ENCODE data around the gene RNF144A. TPM values are rescaled to one million over a fixed set of nuclear protein-coding genes. Genes with fewer than 3 reads are reported as not detected.

The RNF144A gene
- total and polyA plus RNA-seq, 2 donors (not counting 3 experiments of a cell fraction or from before 2014, with no cell fraction given): 9.7 to 28.8 TPM

- Histone ChIP-seq H3K79me2 (ENCODE audit: control insufficient read depth, insufficient read depth, low read length) (no peaks in the 10 kb centered on the region), H2AFZ (ENCODE audit: low read depth, low read length) (no peak overlapping the region), H3K27ac (ENCODE audit: insufficient read depth, low read depth, low read length) (no peak overlapping the region), H3K4me2 (ENCODE audit: insufficient read depth, low read length) (no peak overlapping the region), H3K27me3 (ENCODE audit: control insufficient read depth in 2 of 2, insufficient read depth in 2 of 2, low read length in 2 of 2) (no peaks in the 10 kb centered on the region), H3K36me3 (ENCODE audit: control insufficient read depth in 2 of 2, extremely low read depth in 1 of 2, insufficient read depth in 2 of 2, low read length in 2 of 2) (no peaks in the 10 kb centered on the region), H3K4me1 (ENCODE audit: control insufficient read depth, extremely low read depth, insufficient read depth, low read length) (no peaks in the 10 kb centered on the region), H3K9me3 (replicated peaks; ENCODE audit: control insufficient read depth, insufficient read depth, low read length) (no peaks in the 10 kb centered on the region), H4K20me1 (replicated peaks; ENCODE audit: control insufficient read depth, extremely low read depth, insufficient read depth, low read length) (no peaks in the 10 kb centered on the region), H3K9ac (replicated peaks; ENCODE audit: extremely low read depth, insufficient read depth, low read length) (no peak overlapping the region), H3K4me3 (replicated peaks in 1 of 3; ENCODE audit: insufficient read depth in 1 of 3, low read depth in 1 of 3, low read length in 3 of 3) (no peak overlapping the region), H3K9me1 (replicated peaks; ENCODE audit: control insufficient read depth, extremely low read depth, insufficient read depth, low read length) (no peaks in the 10 kb centered on the region)
- BruUV-seq (replicated peaks): no TSS peak
- ChIA-PET POLR2A (no interaction called here), CTCF (no interaction called here)
- intact Hi-C loops (cut with micrococcal nuclease): no loop called here
- FAIRE-seq: no peak
- dilution Hi-C loops (cut with MboI; ENCODE audit: extremely low pct_ligation_motif_present, low sequenced_read_pairs): no loop called here
- no peak for DNase-seq (ENCODE audit: low read depth, low spot score)
- TF ChIP-seq POLR2A (IDR thresholded peaks at IDR 0.05; ENCODE audit: low read depth, low read length): no peak
- TF ChIP-seq CTCF (IDR thresholded peaks at IDR 0.05; ENCODE audit: extremely low read depth in 1 of 2, insufficient read depth in 1 of 2, low read depth in 1 of 2, low read length in 2 of 2): no peak
- TF ChIP-seq MAX (IDR thresholded peaks at IDR 0.05; ENCODE audit: insufficient read depth, insufficient read length): no peak
- no peak for TF ChIP-seq FOS (IDR thresholded peaks at IDR 0.05; ENCODE audit: borderline replicate concordance, insufficient read depth, low read length)
- TF ChIP-seq POLR2AphosphoS5 (IDR thresholded peaks at IDR 0.05; ENCODE audit: insufficient read depth, low read depth, low read length): no peak
- no peak for TF ChIP-seq GATA2 (IDR thresholded peaks at IDR 0.05; ENCODE audit: insufficient read depth, insufficient read length, low read depth, low read length)
- TF ChIP-seq EZH2 (IDR thresholded peaks at IDR 0.05; ENCODE audit: borderline replicate concordance, low read depth, low read length, severe bottlenecking): no peak
- TF ChIP-seq MYC (IDR thresholded peaks at IDR 0.05; ENCODE audit: low read depth, low read length): no peak
- no peak for TF ChIP-seq JUN (IDR thresholded peaks at IDR 0.05; ENCODE audit: borderline replicate concordance, insufficient read depth, insufficient read length, low read depth)
These were observed 31.2 kb upstream of the RNF144A start for GRCh38 chr2:6885968-6886367.

Measured in endothelial cell of umbilical vein (primary cell).